ENCODE data around the gene ZNF516.

DNA sequence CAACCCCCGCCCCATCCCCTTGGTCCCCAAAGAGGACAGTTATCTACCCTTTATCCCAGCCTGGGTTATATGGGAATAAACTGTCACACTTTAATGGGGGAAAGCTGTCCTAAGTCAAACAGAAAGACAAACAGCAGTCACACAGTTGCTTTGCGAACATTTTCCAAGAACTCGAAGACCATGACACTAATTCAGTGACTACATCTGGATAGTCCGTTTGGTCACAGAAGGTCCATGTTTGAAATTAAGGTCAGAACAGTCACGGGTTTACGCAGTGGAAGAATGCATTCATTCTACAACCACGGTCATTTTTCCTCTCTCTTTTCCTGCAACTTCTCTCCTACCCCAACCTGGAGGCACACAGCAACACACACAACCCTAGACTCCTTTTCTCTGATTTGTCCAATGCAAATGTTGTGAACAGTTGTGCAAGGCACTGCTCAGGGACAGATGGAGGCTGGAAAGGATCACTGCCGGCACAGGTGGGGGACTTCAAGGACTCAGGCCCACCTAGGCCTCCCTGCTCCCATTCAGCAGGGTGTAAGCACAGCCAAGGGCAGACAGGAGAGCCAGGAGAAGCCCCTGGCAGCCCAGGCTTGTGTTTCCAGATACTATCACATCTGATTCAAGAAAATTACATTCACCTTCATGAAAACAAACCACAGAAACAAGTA lies 39.9 kb downstream of the ZNF516 start:
- TF ChIP-seq EZH2 (IDR thresholded peaks at IDR 0.05; ENCODE audit: borderline replicate concordance) (no peak), EZH2phosphoT487 (IDR thresholded peaks at IDR 0.05; ENCODE audit: low read depth, severe bottlenecking, unreplicated experiment) (no peak)

Data from hepatocyte (in vitro differentiated cells).